Measurements from ENCODE around the gene ATMIN.

The ATMIN gene

GRCh38 chr16:81071805-81072204, 36.2 kb downstream of the ATMIN start:
- no peak for DNase-seq

- DNase-seq = no peak
Measured at GRCh38 chr16:81073560-81074330, 38.1 kb downstream of the ATMIN start.

GRCh38 chr16:81076566-81077075, 41.0 kb downstream of the ATMIN start:
- DNase-seq = peak; percentile 92

DNA sequence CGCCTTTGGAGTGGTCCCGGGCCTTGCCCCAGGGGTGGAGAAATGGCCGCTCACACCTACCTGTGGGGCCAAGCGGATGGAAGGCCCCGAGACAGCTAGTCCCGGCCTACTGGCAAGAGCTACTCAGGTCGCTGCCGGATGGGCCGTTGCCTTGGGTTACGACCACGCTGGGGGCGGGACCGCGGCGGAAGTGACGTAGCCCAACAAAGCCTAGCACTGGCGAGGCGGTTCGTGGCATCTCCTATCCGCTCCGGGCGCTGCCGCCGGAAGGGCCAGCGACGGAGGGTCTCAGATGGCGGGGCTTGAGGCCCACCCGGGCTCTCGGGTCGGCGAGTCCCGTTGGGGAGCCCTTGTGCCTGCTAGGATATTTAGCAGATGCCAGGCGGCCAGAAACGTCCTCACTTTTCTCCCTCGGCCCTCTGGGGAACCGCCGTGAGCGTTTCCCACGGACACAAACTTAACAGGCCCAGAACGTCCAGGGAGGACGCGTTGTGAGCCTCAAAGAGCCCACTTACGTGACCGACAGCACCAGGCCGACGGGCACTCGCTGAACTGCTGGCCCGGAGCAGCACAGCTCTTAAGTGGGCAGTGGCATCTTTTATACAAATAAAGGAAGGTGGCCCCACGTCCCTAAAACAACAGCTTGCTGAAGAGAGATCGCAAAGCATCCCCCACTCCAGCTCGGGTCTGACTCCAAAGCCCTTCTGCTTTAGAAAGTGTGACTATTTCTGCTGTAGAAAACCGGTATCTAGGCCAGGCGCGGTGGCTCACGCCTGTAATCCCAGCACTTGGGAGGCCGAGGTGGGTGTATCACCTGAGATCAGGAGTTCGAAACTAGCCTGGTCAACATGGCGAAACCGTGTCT, 41.7 kb downstream of the ATMIN start, which contains the start of gene C16orf46:
C16orf46 (minus strand) TSS at position 163 of the 865 bp plus-strand sequence. CDS start 13,283 bp downstream, outside the sequence.
- peak; percentile 96 for DNase-seq

- DNase-seq = no peak
Measured at GRCh38 chr16:81080233-81080632, 44.6 kb downstream of the ATMIN start.

GRCh38 chr16:81081014-81081413, 45.4 kb downstream of the ATMIN start:
- no peak for DNase-seq

GRCh38 chr16:81088836-81089235, 53.2 kb downstream of the ATMIN start:
- DNase-seq = no peak

- no peak for DNase-seq
Measured at GRCh38 chr16:81094771-81095251, 59.2 kb downstream of the ATMIN start.

DNA sequence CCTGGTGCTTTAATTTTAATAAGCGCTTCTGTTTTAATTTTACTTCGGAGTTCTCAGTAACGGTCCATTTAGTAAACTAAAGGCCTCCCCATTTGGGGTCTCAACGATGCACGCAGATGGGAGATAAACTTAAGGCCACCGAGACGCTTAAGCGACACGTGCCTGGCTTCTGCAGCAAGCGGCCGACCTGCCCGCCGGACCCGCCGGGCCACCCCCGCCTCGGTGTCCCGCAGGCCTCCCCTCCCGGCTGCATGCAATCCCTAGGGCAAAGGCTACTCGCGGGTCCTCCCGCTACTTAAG, 60.0 kb downstream of the ATMIN start:
- no peak for DNase-seq

DNA sequence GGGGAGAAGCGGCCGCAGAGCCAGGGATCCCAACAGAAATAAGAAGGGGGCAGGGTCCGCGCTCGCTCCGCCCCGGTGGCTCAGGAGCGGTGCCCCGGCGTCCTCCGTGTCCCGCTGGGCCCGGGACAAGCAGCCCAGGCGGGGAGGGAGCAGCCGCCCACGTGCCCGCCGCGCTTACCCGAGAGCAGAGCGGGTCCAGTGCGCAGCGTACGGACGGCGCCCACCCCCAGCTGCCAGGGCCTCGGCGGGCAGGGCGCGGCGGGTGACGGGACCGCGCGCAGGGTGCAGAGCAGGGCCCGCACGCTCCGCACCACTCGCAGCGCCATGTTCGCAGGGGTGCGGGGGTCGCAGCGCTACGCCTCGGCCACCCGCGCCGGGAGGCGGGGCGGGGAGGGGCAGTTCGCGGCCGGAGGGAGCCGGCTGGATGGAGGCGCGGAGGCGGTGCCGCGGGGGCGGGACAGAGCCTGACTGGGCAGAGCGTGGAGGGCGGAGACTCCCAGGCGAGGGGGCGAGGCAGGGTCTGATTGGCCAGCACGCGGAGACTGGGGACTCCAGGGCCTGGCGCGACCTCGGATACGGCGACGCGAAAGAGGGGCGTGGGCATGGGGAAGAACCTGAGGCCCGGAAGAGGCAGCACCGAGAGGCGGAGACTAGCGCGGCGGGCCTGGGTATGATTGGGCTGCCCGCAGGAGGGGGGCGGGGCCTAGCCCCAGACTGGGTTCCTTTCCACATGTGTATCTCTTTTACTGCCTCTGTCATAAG, 60.5 kb downstream of the ATMIN start, which contains the start of gene GCSH:
GCSH (minus strand) TSS at position 443 of the 762 bp plus-strand sequence; CDS start at position 326, 117 bp downstream.
- peak; percentile 97 for DNase-seq

DNA sequence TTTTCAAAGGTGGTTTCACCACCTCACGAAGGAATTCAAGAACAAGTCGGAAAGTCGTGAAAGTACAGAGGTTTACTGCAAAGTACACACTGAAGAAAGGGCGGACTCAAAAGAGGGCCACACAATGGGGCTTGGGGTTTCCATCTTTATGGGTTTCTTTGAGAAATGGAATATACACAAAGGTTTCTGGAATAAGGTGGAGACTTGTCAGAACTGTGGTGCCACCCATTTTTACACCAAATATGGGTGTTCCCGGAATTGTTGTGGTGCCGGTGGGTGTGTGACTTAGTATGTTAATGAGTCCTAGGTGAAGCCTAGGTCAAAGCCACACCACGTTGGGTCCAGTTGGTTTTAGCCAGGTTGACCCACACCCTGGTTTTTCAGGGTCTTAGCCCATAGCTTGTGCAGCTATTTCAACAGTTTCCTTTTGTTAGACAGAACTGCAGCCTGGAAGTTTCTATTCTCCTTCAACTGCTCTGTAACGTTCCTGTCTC, 61.1 kb downstream of the ATMIN start:
- no peak for DNase-seq

Measured in stimulated activated CD4-positive, alpha-beta T cell treated with anti-CD3 and anti-CD28 coated beads, Interleukin-12 subunit alpha, Interleukin-12 subunit beta, amount 100 ng/mL, for 4 hours (primary cell).